ENCODE measurements around the gene NBPF9. TPM values are rescaled to one million over a fixed set of nuclear protein-coding genes. Genes with fewer than 3 reads are reported as not detected.
"Not testable (repeated sequence)": the region's sequence is repeated elsewhere in the genome, so short reads cannot be mapped to it uniquely, and the experiment has no call there.

The NBPF9 gene
- total RNA-seq, result 34.2 and 34.5 TPM in 2 replicates
- long read RNA-seq, partial matches to known transcripts, result 32 of 83 reads
- long read RNA-seq, other reads (novel, unspliced or antisense), result 51 of 83 reads

DNA sequence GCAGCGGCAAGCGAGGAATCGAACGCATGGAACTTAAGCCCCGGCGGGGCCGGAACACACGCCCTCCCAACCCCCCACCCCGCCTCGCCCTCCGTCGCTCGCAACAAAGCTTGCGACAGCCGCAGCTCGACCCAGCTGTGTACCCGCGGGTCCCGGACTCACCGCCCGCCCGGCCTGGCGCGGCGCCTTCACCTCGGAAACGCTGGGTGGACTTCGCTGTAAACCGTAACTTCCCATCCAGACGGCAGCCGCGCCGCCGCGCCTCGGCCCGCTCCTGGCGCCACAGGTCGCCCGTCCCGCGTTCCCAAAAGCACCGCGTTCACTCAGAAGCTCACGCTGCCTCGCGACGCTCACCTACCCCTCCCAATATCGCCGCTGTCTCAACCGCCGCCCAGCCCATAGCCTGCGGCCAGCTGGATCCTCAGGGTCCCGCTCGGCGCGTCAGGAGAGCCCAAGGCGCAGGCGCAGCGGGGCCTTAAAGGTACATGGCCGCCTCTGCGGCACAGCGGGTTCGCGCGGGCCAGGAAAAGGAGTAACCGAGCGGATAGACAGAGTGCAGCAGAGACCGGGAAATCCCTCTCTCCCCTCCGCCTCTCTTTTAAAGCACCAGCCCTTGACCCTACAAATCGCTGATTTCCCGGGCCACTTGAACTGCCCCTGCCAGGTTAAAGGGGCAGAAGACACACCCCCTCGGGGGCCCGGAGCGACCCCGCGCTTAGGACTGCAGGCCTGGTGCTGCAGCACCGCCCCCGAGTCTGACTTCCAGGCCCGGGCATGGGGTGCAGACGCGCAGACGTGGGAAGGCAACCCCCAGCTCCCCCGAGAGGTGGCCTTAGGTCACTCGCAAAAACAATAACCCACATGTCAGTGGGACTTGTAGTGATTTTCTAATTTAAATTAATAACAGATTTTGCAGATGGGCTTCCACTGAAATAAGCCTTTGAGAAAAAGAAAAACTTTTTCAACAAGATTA is at the start of gene NBPF9:
Gene NBPF9, minus strand, starts transcription at position 443 of the 973 bp plus-strand sequence. CDS start 21,412 bp downstream, outside the sequence.
- not testable (repeated sequence) for H3K36me3 Mint-ChIP-seq (ENCODE audit: unreplicated experiment); H3K4me1 Mint-ChIP-seq (ENCODE audit: unreplicated experiment); H3K9me3 Mint-ChIP-seq (ENCODE audit: unreplicated experiment); H3K27me3 Mint-ChIP-seq (ENCODE audit: unreplicated experiment)
- H3K27ac Mint-ChIP-seq (ENCODE audit: unreplicated experiment), result peak within 1 kb of the TSS; percentile 98
- peak; percentile 85 for DNase-seq (ENCODE audit: extremely low spot score, unreplicated experiment)
- H3K4me3 Mint-ChIP-seq (ENCODE audit: unreplicated experiment), result peak within 1 kb of the TSS; percentile 99

DNA sequence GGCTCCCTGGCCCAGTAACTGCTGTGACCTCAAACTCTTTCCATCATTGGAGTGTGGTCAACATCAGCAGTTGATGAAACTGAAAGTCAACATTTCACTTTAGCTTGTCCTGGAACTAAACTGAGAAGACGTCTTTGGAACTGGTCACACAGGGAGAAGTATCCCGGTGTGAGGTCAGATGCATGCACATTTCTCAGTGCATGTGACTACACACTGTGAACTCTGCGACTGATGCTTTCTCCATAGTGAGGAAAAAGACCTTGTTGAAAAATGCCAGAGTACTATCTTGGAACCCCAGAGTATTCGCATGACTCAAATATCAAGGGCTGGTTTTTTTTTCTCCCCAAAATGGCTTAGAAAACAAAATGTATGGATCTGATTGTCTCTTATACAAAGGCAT is 46.6 kb upstream of the NBPF9 start:
- H3K36me3 Mint-ChIP-seq (ENCODE audit: unreplicated experiment); H3K9me3 Mint-ChIP-seq (ENCODE audit: unreplicated experiment); H3K27ac Mint-ChIP-seq (ENCODE audit: unreplicated experiment); H3K4me1 Mint-ChIP-seq (ENCODE audit: unreplicated experiment); DNase-seq (ENCODE audit: extremely low spot score, unreplicated experiment); H3K4me3 Mint-ChIP-seq (ENCODE audit: unreplicated experiment); H3K27me3 Mint-ChIP-seq (ENCODE audit: unreplicated experiment): not testable (repeated sequence)

- not testable (repeated sequence) for DNase-seq (ENCODE audit: extremely low spot score, unreplicated experiment); H3K4me1 Mint-ChIP-seq (ENCODE audit: unreplicated experiment); H3K36me3 Mint-ChIP-seq (ENCODE audit: unreplicated experiment); H3K27me3 Mint-ChIP-seq (ENCODE audit: unreplicated experiment); H3K27ac Mint-ChIP-seq (ENCODE audit: unreplicated experiment); H3K4me3 Mint-ChIP-seq (ENCODE audit: unreplicated experiment); H3K9me3 Mint-ChIP-seq (ENCODE audit: unreplicated experiment)
These were observed 34.2 kb upstream of the NBPF9 start for GRCh38 chr1:149137585-149137984.

DNA sequence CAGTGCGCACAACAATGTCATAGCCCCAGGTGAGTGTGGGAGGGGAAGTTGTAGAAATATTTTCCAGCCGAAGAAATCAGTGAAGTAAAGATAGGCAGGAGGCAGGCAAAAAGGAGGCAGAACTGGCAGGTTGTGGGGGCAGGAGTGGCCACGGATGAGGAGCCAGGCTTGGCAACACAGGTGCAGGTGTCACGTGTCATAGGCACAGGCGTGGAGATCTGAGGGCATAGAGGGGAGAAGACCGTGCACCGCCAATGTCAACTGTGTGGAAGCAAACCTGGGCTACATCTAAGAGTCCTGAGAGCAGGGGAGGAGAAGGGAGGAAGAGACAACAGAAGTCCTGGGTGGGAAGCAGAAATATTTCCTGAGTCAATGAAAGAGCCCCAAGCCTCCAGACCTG is 27.6 kb upstream of the NBPF9 start:
- DNase-seq (ENCODE audit: extremely low spot score, unreplicated experiment); H3K36me3 Mint-ChIP-seq (ENCODE audit: unreplicated experiment); H3K4me1 Mint-ChIP-seq (ENCODE audit: unreplicated experiment); H3K4me3 Mint-ChIP-seq (ENCODE audit: unreplicated experiment); H3K27me3 Mint-ChIP-seq (ENCODE audit: unreplicated experiment); H3K9me3 Mint-ChIP-seq (ENCODE audit: unreplicated experiment); H3K27ac Mint-ChIP-seq (ENCODE audit: unreplicated experiment): not testable (repeated sequence)

DNA sequence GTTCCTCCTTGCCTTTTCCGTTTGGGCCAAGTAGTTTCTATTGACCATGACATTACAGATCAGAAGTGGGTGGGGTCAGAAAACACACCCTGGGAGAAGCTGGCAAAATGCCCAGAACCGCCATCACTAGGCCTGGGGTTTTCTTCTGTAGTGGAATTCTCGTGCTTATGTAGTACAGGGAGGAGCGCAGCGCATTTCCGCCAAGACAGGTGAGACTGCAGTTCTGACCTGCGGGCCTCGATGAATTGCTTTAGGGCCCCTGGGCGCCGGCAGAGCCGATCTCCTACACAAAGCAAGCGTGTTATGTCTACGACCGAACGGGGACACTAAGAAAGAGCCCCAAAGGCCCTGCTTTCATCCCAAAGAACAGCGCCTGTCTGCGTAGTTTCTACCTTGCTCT is 25.9 kb upstream of the NBPF9 start:
- DNase-seq (ENCODE audit: extremely low spot score, unreplicated experiment); H3K9me3 Mint-ChIP-seq (ENCODE audit: unreplicated experiment); H3K27ac Mint-ChIP-seq (ENCODE audit: unreplicated experiment); H3K4me1 Mint-ChIP-seq (ENCODE audit: unreplicated experiment); H3K36me3 Mint-ChIP-seq (ENCODE audit: unreplicated experiment); H3K27me3 Mint-ChIP-seq (ENCODE audit: unreplicated experiment); H3K4me3 Mint-ChIP-seq (ENCODE audit: unreplicated experiment): not testable (repeated sequence)

- H3K4me3 Mint-ChIP-seq (ENCODE audit: unreplicated experiment); H3K27me3 Mint-ChIP-seq (ENCODE audit: unreplicated experiment); H3K4me1 Mint-ChIP-seq (ENCODE audit: unreplicated experiment); H3K36me3 Mint-ChIP-seq (ENCODE audit: unreplicated experiment); H3K27ac Mint-ChIP-seq (ENCODE audit: unreplicated experiment); DNase-seq (ENCODE audit: extremely low spot score, unreplicated experiment); H3K9me3 Mint-ChIP-seq (ENCODE audit: unreplicated experiment): not testable (repeated sequence)
These were observed 23.3 kb upstream of the NBPF9 start for GRCh38 chr1:149126555-149127145.

- H3K36me3 Mint-ChIP-seq (ENCODE audit: unreplicated experiment); H3K9me3 Mint-ChIP-seq (ENCODE audit: unreplicated experiment); DNase-seq (ENCODE audit: extremely low spot score, unreplicated experiment); H3K4me3 Mint-ChIP-seq (ENCODE audit: unreplicated experiment); H3K27me3 Mint-ChIP-seq (ENCODE audit: unreplicated experiment); H3K4me1 Mint-ChIP-seq (ENCODE audit: unreplicated experiment); H3K27ac Mint-ChIP-seq (ENCODE audit: unreplicated experiment): not testable (repeated sequence)
- TF ChIP-seq, protein P1, sequence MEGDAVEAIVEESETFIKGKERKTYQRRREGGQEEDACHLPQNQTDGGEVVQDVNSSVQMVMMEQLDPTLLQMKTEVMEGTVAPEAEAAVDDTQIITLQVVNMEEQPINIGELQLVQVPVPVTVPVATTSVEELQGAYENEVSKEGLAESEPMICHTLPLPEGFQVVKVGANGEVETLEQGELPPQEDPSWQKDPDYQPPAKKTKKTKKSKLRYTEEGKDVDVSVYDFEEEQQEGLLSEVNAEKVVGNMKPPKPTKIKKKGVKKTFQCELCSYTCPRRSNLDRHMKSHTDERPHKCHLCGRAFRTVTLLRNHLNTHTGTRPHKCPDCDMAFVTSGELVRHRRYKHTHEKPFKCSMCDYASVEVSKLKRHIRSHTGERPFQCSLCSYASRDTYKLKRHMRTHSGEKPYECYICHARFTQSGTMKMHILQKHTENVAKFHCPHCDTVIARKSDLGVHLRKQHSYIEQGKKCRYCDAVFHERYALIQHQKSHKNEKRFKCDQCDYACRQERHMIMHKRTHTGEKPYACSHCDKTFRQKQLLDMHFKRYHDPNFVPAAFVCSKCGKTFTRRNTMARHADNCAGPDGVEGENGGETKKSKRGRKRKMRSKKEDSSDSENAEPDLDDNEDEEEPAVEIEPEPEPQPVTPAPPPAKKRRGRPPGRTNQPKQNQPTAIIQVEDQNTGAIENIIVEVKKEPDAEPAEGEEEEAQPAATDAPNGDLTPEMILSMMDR (IDR thresholded peaks at IDR 0.05), result peak; percentile 13
These were observed 20.9 kb upstream of the NBPF9 start for GRCh38 chr1:149123948-149124926.

DNA sequence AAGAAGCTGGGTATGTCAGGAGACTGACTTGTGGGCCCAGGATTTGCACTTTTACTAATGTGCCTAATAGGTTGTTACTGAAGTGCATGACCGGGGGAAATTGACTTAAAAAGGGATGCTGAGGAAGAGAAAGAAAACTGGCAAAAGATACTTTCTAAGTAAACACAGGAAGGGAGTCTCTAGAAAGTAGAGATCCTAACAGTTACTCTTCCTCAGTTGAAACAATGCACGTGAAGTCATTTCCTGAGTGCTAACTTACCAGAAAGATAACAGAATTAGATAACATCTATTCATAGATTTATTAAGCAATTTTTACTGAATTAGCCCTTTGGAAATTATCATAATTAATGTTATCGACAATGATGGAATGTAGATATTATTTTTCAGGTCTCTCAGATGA is 9.5 kb upstream of the NBPF9 start:
- not testable (repeated sequence) for H3K9me3 Mint-ChIP-seq (ENCODE audit: unreplicated experiment); DNase-seq (ENCODE audit: extremely low spot score, unreplicated experiment); H3K36me3 Mint-ChIP-seq (ENCODE audit: unreplicated experiment); H3K4me3 Mint-ChIP-seq (ENCODE audit: unreplicated experiment); H3K27ac Mint-ChIP-seq (ENCODE audit: unreplicated experiment); H3K27me3 Mint-ChIP-seq (ENCODE audit: unreplicated experiment); H3K4me1 Mint-ChIP-seq (ENCODE audit: unreplicated experiment)

DNA sequence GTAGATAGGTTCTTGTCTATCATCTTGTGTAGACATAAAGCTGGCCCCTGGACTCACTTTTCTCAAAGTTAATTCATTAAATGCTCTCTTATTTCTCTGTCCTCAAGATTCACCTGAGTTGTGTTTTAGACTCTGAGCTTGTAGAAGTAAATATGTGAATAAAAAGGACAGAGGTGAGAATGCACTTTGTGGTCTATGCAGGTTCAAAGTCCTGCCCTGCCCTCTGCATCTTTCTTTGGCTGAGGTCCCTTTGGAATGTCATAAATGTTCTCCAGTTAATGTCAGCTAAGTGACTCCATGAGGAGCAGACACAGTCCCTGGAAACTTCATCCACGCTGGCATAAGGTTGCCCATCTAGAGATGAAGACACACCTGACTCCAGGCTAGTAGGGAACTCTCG is 7.0 kb upstream of the NBPF9 start:
- H3K27me3 Mint-ChIP-seq (ENCODE audit: unreplicated experiment); H3K4me3 Mint-ChIP-seq (ENCODE audit: unreplicated experiment); H3K36me3 Mint-ChIP-seq (ENCODE audit: unreplicated experiment); H3K27ac Mint-ChIP-seq (ENCODE audit: unreplicated experiment); H3K9me3 Mint-ChIP-seq (ENCODE audit: unreplicated experiment); H3K4me1 Mint-ChIP-seq (ENCODE audit: unreplicated experiment); DNase-seq (ENCODE audit: extremely low spot score, unreplicated experiment): not testable (repeated sequence)

GRCh38 chr1:149102574-149102973 is 777 bp downstream of the NBPF9 start:
- H3K27ac Mint-ChIP-seq (ENCODE audit: unreplicated experiment), result peak overlapping the region; percentile 44
- not testable (repeated sequence) for H3K27me3 Mint-ChIP-seq (ENCODE audit: unreplicated experiment); H3K4me1 Mint-ChIP-seq (ENCODE audit: unreplicated experiment); DNase-seq (ENCODE audit: extremely low spot score, unreplicated experiment); H3K36me3 Mint-ChIP-seq (ENCODE audit: unreplicated experiment); H3K9me3 Mint-ChIP-seq (ENCODE audit: unreplicated experiment)
- peak overlapping the region; percentile 99 for H3K4me3 Mint-ChIP-seq (ENCODE audit: unreplicated experiment)
